Measurements from ENCODE around the gene TMEM167B. TPM values are rescaled to one million over a fixed set of nuclear protein-coding genes. Genes with fewer than 3 reads are reported as not detected.

TMEM167B gene
- total RNA-seq, 1 donor from 2014 or later, result 48.2 TPM

GRCh38 chr1:109083501-109083900 is 7.1 kb upstream of the TMEM167B start:
- no peak for DNase-seq

GRCh38 chr1:109083923-109084322 is 6.6 kb upstream of the TMEM167B start:
- DNase-seq, result peak; percentile 57

- no peak for DNase-seq
Measured at GRCh38 chr1:109084563-109085517, 5.7 kb upstream of the TMEM167B start.

- DNase-seq, result peak; percentile 79
Measured at GRCh38 chr1:109089242-109090015, 1.1 kb upstream of the TMEM167B start.

GRCh38 chr1:109091078-109091838 is 694 bp downstream of the TMEM167B start:
- DNase-seq, result no peak

GRCh38 chr1:109091839-109092193 is 1.3 kb downstream of the TMEM167B start:
- no peak for DNase-seq

GRCh38 chr1:109094377-109094803 is 3.8 kb downstream of the TMEM167B start:
- no peak for DNase-seq

- DNase-seq, result no peak
Measured at GRCh38 chr1:109094871-109095270, 4.3 kb downstream of the TMEM167B start.

- DNase-seq, result no peak
Measured at GRCh38 chr1:109095631-109096030, 5.1 kb downstream of the TMEM167B start.

GRCh38 chr1:109096120-109096519 is 5.6 kb downstream of the TMEM167B start:
- no peak for DNase-seq

GRCh38 chr1:109099938-109100773 is 9.6 kb downstream of the TMEM167B start:
- peak; percentile 93 for DNase-seq

- no peak for DNase-seq
Measured at GRCh38 chr1:109104364-109105151, 14.0 kb downstream of the TMEM167B start.

GRCh38 chr1:109105881-109106280 is 15.3 kb downstream of the TMEM167B start:
- DNase-seq, result no peak

GRCh38 chr1:109107785-109108184 is 17.2 kb downstream of the TMEM167B start:
- DNase-seq, result no peak

GRCh38 chr1:109109906-109110305 is 19.3 kb downstream of the TMEM167B start:
- no peak for DNase-seq

- no peak for DNase-seq
Measured at GRCh38 chr1:109111386-109112055, 21.0 kb downstream of the TMEM167B start.

GRCh38 chr1:109112056-109112651 is 21.6 kb downstream of the TMEM167B start:
- no peak for DNase-seq

GRCh38 chr1:109112652-109113285 is 22.2 kb downstream of the TMEM167B start:
- peak; percentile 80 for DNase-seq
